Measurements from ENCODE around the gene ALDH18A1. TPM values are rescaled to one million over a fixed set of nuclear protein-coding genes. Genes with fewer than 3 reads are reported as not detected.

The ALDH18A1 gene
- total RNA-seq, 2 experiments from 2014 or later: 62.3 to 72.3 TPM

GRCh38 chr10:95655571-95656290, 780 bp downstream of the ALDH18A1 start:
- Histone ChIP-seq H3K9me2 (ENCODE audit: insufficient read depth, low read length) (no peaks in the 10 kb centered on the region), H2AFZ (ENCODE audit: low read length) (peak overlapping the region; percentile 87; the same call in 1 of the 2 replicates), H3K4me3 (ENCODE audit: low read depth, low read length, poor library complexity, severe bottlenecking) (peak overlapping the region; percentile 76), H3K4me2 (ENCODE audit: low read length) (peak overlapping the region; percentile 81), H4K20me1 (ENCODE audit: insufficient read depth, low read length) (no peaks in the 10 kb centered on the region), H3K36me3 (ENCODE audit: insufficient read depth, low read length) (peaks cover 32% of the 10 kb centered on the region), H3K9me3 (ENCODE audit: low read length) (peaks cover 14% of the 10 kb centered on the region), H3K4me1 (ENCODE audit: insufficient read depth, low read length, poor library complexity, severe bottlenecking) (peaks cover 19% of the 10 kb centered on the region), H3K79me2 (ENCODE audit: insufficient read depth, low read depth, low read length) (peaks cover 24% of the 10 kb centered on the region; the same call in 1 of the 2 replicates), H3K27ac (ENCODE audit: low read depth, low read length, poor library complexity, severe bottlenecking) (no peak overlapping the region)
- peak; percentile 31 for DNase-seq (ENCODE audit: low spot score)
- BruUV-seq (replicated peaks): no TSS peak
- POLR2A ChIA-PET: interaction anchor here (1.2 kb wide), 1 partner anchor 38 kb away, joined by 3 read pairs; the partner anchor contains the start of gene TCTN3
- CTCF ChIA-PET (ENCODE audit: unreplicated experiment): no interaction called here
- TF ChIP-seq CTCF (conservative IDR thresholded peaks at IDR 0.05; ENCODE audit: low read length) (no peak), EZH2phosphoT487 (IDR thresholded peaks at IDR 0.05; ENCODE audit: borderline replicate concordance, low read depth, low read length) (no peak)
- intact Hi-C loops (cut with micrococcal nuclease; ENCODE audit: unreplicated experiment): no loop called here

- Histone ChIP-seq H3K4me1 (ENCODE audit: insufficient read depth, low read length, poor library complexity, severe bottlenecking) (peaks cover 19% of the 10 kb centered on the region), H3K4me2 (ENCODE audit: low read length) (no peak overlapping the region), H3K4me3 (ENCODE audit: low read depth, low read length, poor library complexity, severe bottlenecking) (no peak overlapping the region), H3K9me3 (ENCODE audit: low read length) (peaks cover 16% of the 10 kb centered on the region), H3K27ac (ENCODE audit: low read depth, low read length, poor library complexity, severe bottlenecking) (no peak overlapping the region), H4K20me1 (ENCODE audit: insufficient read depth, low read length) (no peaks in the 10 kb centered on the region), H3K79me2 (ENCODE audit: insufficient read depth, low read depth, low read length) (peaks cover 24% of the 10 kb centered on the region; the same call in 1 of the 2 replicates), H2AFZ (ENCODE audit: low read length) (no peak overlapping the region), H3K9me2 (ENCODE audit: insufficient read depth, low read length) (no peaks in the 10 kb centered on the region), H3K36me3 (ENCODE audit: insufficient read depth, low read length) (peaks cover 50% of the 10 kb centered on the region)
- CTCF ChIA-PET (ENCODE audit: unreplicated experiment): no interaction called here
- POLR2A ChIA-PET: interaction anchor here (0.6 to 1.2 kb wide), 4 partner anchors 10 to 1040 kb away, joined by 3 read pairs; no protein-coding TSS in a partner anchor
- intact Hi-C loops (cut with micrococcal nuclease; ENCODE audit: unreplicated experiment): loop anchor here (5.0 kb wide), 1 partner anchor 92 kb away; the partner anchor contains the start of gene SORBS1
- no TSS peak for BruUV-seq (replicated peaks)
- no peak for DNase-seq (ENCODE audit: low spot score)
- TF ChIP-seq CTCF (conservative IDR thresholded peaks at IDR 0.05; ENCODE audit: low read length): no peak
- TF ChIP-seq EZH2phosphoT487 (IDR thresholded peaks at IDR 0.05; ENCODE audit: borderline replicate concordance, low read depth, low read length): no peak
Observed at GRCh38 chr10:95653895-95654294, 2.6 kb downstream of the ALDH18A1 start.

Data from OCI-LY7 (cell line).